HCT116 (cell line): ENCODE measurements around the gene FCER1G. TPM values are rescaled to one million over a fixed set of nuclear protein-coding genes. Genes with fewer than 3 reads are reported as not detected.

ENCODE experiments used
- ATAC-seq: fragments of 200-7000 bp; cut with Tn5 transposase; 2 replicates; pipeline ENCODE4 v1.9.1; 2020; ENCODE audit warnings: mild to moderate bottlenecking, moderate library complexity
- BruUV-seq: library from RNA; stranded (reverse); fragments of 400-500 nt; replicated peaks from 2 replicates; lab custom pipeline; 2021; lab: Mats Ljungman, UMichigan
- CTCF ChIA-PET: fragments of 300-600 bp; sonication (Branson Sonifier 250); formaldehyde crosslinking; loops from one replicate; lab custom pipeline; 2021; ENCODE audit warnings: antibody characterized with exemption; lab: Charles Lee
- POLR2A ChIA-PET: fragments of 300-600, 350-600 bp; sonication (Branson Sonifier 250); formaldehyde crosslinking; loops from one replicate; lab custom pipeline; 2021; ENCODE audit warnings: antibody characterized with exemption; lab: Charles Lee
- RAD21 ChIA-PET, 2 experiments: fragments of 300-600 bp; sonication (Branson Sonifier 250); formaldehyde crosslinking; loops; one replicate each; lab custom pipeline; 2023; ENCODE audit warnings: low total read pairs in 2 of 2; ENCODE audit not compliant: uncharacterized antibody in 2 of 2, unreplicated experiment in 2 of 2, low non-redundant PET in 1 of 2; lab: Charles Lee
- DNase-seq: peaks from one replicate; pipeline ENCODE4 v3.0.0-alpha.2; 2010; ENCODE audit warnings: low read depth, low spot score
- H2AFZ ChIP-seq: fragments of 200-600 bp; shearing (Covaris generic), sonication (generic); 2 replicates; pipeline ENCODE4 v1.6.1; 2017; ENCODE audit warnings: low read depth, mixed run types, mixed read lengths, antibody characterized with exemption, low read length; ENCODE audit not compliant: poor library complexity, severe bottlenecking
- H3K27ac ChIP-seq: 2 replicates; pipeline ENCODE4 v1.5.1; 2012; ENCODE audit warnings: low read depth, low read length
- H3K27me3 ChIP-seq: fragments of 200-600 bp; sonication (generic); 2 replicates; pipeline ENCODE4 v1.6.1; 2016; ENCODE audit warnings: mixed run types, low read length, mixed read lengths; ENCODE audit not compliant: insufficient read depth
- H3K36me3 ChIP-seq, 2 experiments: fragments of 200-500 bp in 1 of 2; fragments of 200-600 bp in 1 of 2; sonication (Bioruptor generic) in 1 of 2; sonication (generic) in 1 of 2; 2 replicates each; pipeline versions ENCODE4 v1.5.1 to v1.6.1; 2014 to 2016; ENCODE audit warnings: low read length in 2 of 2, inconsistent platforms in 1 of 2, mixed read lengths in 1 of 2, mixed run types in 1 of 2; ENCODE audit not compliant: insufficient read depth in 2 of 2, control insufficient read depth in 1 of 2
- H3K4me1 ChIP-seq, 2 experiments: fragments of 200-600 bp in 1 of 2; sonication (generic) in 1 of 2; 2 replicates each; pipeline versions ENCODE4 v1.5.1 to v1.6.1; 2012 to 2017; ENCODE audit warnings: low read length in 2 of 2, inconsistent platforms in 1 of 2, mild to moderate bottlenecking in 1 of 2, mixed read lengths in 1 of 2, mixed run types in 1 of 2, moderate library complexity in 1 of 2; ENCODE audit not compliant: insufficient read depth in 2 of 2, control insufficient read depth in 1 of 2
- H3K4me2 ChIP-seq: fragments of 200-600 bp; sonication (generic); 2 replicates; pipeline ENCODE4 v1.6.1; 2017; ENCODE audit warnings: mixed run types, low read length, mixed read lengths
- H3K4me3 ChIP-seq, 2 experiments: fragments of 200-600 bp in 1 of 2; sonication (generic) in 1 of 2; replicated peaks in 1 of 2; 2 replicates each; pipeline ENCODE4 v1.5.1; 2011 to 2016; ENCODE audit warnings: low read length in 2 of 2, control low read depth in 1 of 2, low read depth in 1 of 2, mild to moderate bottlenecking in 1 of 2, mixed read lengths in 1 of 2, mixed run types in 1 of 2
- H3K79me2 ChIP-seq: fragments of 200-600 bp; sonication (generic); 2 replicates; pipeline ENCODE4 v1.6.1; 2017; ENCODE audit warnings: mild to moderate bottlenecking, mixed run types, low read length, moderate library complexity, mixed read lengths; ENCODE audit not compliant: insufficient read depth
- H3K9ac ChIP-seq: fragments of 200-600 bp; sonication (generic); 2 replicates; pipeline ENCODE4 v1.6.1; 2016; ENCODE audit warnings: low read length, mixed read lengths
- H3K9me2 ChIP-seq: fragments of 200-600 bp; sonication (generic), shearing (Covaris generic); 2 replicates; pipeline ENCODE4 v1.6.1; 2017; ENCODE audit warnings: mixed run types, mild to moderate bottlenecking, moderate library complexity; ENCODE audit not compliant: insufficient read depth
- H3K9me3 ChIP-seq, 2 experiments: fragments of 200-500 bp in 1 of 2; fragments of 200-600 bp in 1 of 2; sonication (Bioruptor generic) in 1 of 2; sonication (generic) in 1 of 2; 2 replicates each; pipeline ENCODE4 v1.6.1; 2014 to 2017; ENCODE audit warnings: low read length in 2 of 2, mixed read lengths in 2 of 2, inconsistent platforms in 1 of 2, low read depth in 1 of 2, mild to moderate bottlenecking in 1 of 2, mixed run types in 1 of 2, moderate library complexity in 1 of 2; ENCODE audit not compliant: control insufficient read depth in 1 of 2, insufficient read depth in 1 of 2
- H4K20me1 ChIP-seq: fragments of 200-600 bp; sonication (generic), shearing (Covaris generic); 2 replicates; pipeline ENCODE4 v1.6.1; 2017; ENCODE audit warnings: mixed run types, mild to moderate bottlenecking, moderate library complexity; ENCODE audit not compliant: insufficient read depth
- EGR1 ChIP-seq: IDR thresholded peaks from 2 replicates; pipeline ENCODE4 v1.6.1; 2012; ENCODE audit warnings: low read depth
- ELF1 ChIP-seq: IDR thresholded peaks from 2 replicates; pipeline ENCODE4 v1.6.1; 2012; ENCODE audit warnings: low read depth, borderline replicate concordance
- EZH2phosphoT487 ChIP-seq: fragments of 200-600 bp; IDR thresholded peaks from 2 replicates; pipeline ENCODE4 v1.6.1; 2018; ENCODE audit warnings: antibody characterized with exemption, borderline replicate concordance
- MAX ChIP-seq: IDR thresholded peaks from 2 replicates; pipeline ENCODE4 v1.6.1; 2012
- REST ChIP-seq: IDR thresholded peaks from 2 replicates; pipeline ENCODE4 v1.6.1; 2012; ENCODE audit warnings: low read depth
- SP1 ChIP-seq: IDR thresholded peaks from 2 replicates; pipeline ENCODE4 v1.6.1; 2012; ENCODE audit warnings: low read depth
- SRF ChIP-seq: IDR thresholded peaks from 2 replicates; pipeline ENCODE4 v1.6.1; 2012; ENCODE audit warnings: low read depth
- TCF7L2 ChIP-seq: IDR thresholded peaks from 2 replicates; pipeline ENCODE4 v1.7.0; 2011; ENCODE audit warnings: borderline replicate concordance, inconsistent platforms; ENCODE audit not compliant: insufficient read depth, insufficient read length; ENCODE audit errors: extremely low read depth
- intact Hi-C: fragments of 100-400 bp; cut with micrococcal nuclease; formaldehyde crosslinking; loops from 2 replicates; pipeline ENCODE4 v1.10.0; 2022
- total RNA-seq: library from RNA; stranded (reverse); gene quantifications from one replicate; pipeline ENCODE4 v1.2.1, GENCODE V29; 2021; ENCODE audit not compliant: unreplicated experiment

FCER1G gene
- total RNA-seq, 1 experiment from 2014 or later: 0.86 TPM

DNA sequence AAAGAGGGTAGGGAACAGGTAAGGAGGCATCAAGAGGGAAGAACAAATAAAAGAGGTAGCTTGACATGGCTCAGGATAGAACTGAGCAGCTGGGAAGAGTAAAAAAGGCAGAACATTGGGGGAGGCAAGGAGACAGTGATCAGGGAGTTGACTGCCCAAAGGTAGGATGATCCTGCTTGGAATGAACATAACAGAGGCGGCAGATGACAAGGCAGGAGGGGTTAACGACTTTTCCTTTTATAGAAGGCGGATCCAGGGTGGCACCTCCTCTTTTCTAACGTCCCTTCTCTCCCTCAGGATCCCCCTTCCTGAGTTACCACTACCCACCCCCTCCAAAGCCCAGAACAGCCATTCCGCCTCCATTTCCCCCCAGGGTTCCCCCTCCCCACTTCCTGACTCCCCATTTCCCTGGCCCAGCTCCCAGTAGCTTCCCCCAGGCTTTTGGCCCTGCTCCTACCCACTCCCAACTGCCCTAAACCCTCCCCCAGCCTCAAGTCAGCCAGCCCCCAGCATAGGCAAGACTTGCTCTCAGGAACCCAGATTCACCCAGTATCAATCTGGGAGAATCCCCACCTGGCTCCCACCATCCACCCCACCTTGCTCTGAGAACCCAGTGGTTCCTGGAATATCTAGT is 15.5 kb upstream of the FCER1G start:
- peaks cover 8 to 38% of the 10 kb centered on the region in 2 experiments; a peak in 3 of 4 replicates for H3K4me1 ChIP-seq
- BruUV-seq: no TSS peak
- H3K36me3 ChIP-seq: peaks cover 5 to 14% of the 10 kb centered on the region in 2 experiments; a peak in 2 of 4 replicates
- intact Hi-C loops: no loop called here
- no peak overlapping the region for H2AFZ ChIP-seq
- DNase-seq (no peak), ATAC-seq (no peak)
- no peak overlapping the region for H3K27ac ChIP-seq
- H3K4me3 ChIP-seq: no peak overlapping the region
- H4K20me1 ChIP-seq: no peaks in the 10 kb centered on the region
- no peak for TF ChIP-seq ELF1
- TF ChIP-seq TCF7L2: no peak
- no peak for TF ChIP-seq MAX
- no peak for TF ChIP-seq SP1
- TF ChIP-seq SRF: no peak
- no peak for TF ChIP-seq EGR1
- no peak for TF ChIP-seq REST
- no peak for TF ChIP-seq EZH2phosphoT487
- H3K27me3 ChIP-seq: no peaks in the 10 kb centered on the region
- H3K9me2 ChIP-seq: no peaks in the 10 kb centered on the region
- ChIA-PET CTCF (interaction anchor here (1.6 kb wide), 1 partner anchor 18 kb away, joined by 4 read pairs; no protein-coding TSS in a partner anchor), POLR2A (no interaction called here), RAD21 (no interaction called here)
- no peak overlapping the region for H3K4me2 ChIP-seq
- no peak overlapping the region for H3K9ac ChIP-seq
- H3K79me2 ChIP-seq: peaks cover 23% of the 10 kb centered on the region
- no peaks in the 10 kb centered on the region for H3K9me3 ChIP-seq
